Heart left ventricle (tissue), 13 donors: ENCODE measurements around the gene UBE2R2.
"Not testable (repeated sequence)": the region's sequence is repeated elsewhere in the genome, so short reads cannot be mapped to it uniquely, and the experiment has no call there.

Source experiments
- CTCF ChIP-seq, 12 donors: fragments of 200-600 bp; sonication (generic) in 4 of 12; IDR thresholded peaks; one replicate each; pipeline versions ENCODE4 v1.5.0 to v1.8.0; 2018 to 2022; ENCODE audit warnings: antibody characterized with exemption in 12 of 12, mild to moderate bottlenecking in 5 of 12
- POLR2A ChIP-seq, 2 donors: fragments of 450-650 bp; IDR thresholded peaks; one replicate each; pipeline ENCODE4 v1.6.1; 2017; ENCODE audit warnings: antibody characterized with exemption in 2 of 2, mild to moderate bottlenecking in 2 of 2, moderate library complexity in 2 of 2
- donor health status: ischemic (EF 13 %, LVEDD 7.1; RV severe dilation, severe dysfunction).
- donor health status: DM: no; HTN: yes; CAD: no.
- donor health status: DM: no; HTN: no; CAD: no.
- donor health status: ischemic (EF 25% LVEDD 6.9; RV normal size, moderate dysfunction).
- donor health status: ischemic (EF 25% LVEDD 5.7; RV mildly dilated, moderate dysfunction).
- donor health status: ischemic (EF 35%, LVEDD 5.7; RV mildly dilated, moderate dysfunction).
- donor health status: nonischemic (EF 11% LVEDD 7.7; RV severe dilation, severe dysfunction).
- donor health status: DM: yes; HTN: yes; CAD: no.
- donor health status: PGD.
- donor health status: ischemic (EF 29% LVEDD 5.4; RV normal size, mild dysfunction).
- donor health status: nonischemic (EF 23%, LVEDD 6.1; RV moderate dilation, normal function).

GRCh38 chr9:33774074-33774659 lies 42.8 kb upstream of the UBE2R2 start:
- not testable (repeated sequence) for TF ChIP-seq CTCF, POLR2A (IDR thresholded peaks at IDR 0.05)
